Fibroblast of lung (primary cell): ENCODE data around the gene AKAP3.

ENCODE experiments used
- CTCF ChIP-seq, 2 donors: IDR thresholded peaks in 1 of 2; conservative IDR thresholded peaks in 1 of 2; 1 replicate in 1 of 2; 2 replicates in 1 of 2; pipeline ENCODE4 v1.5.1; 2011 to 2012; ENCODE audit warnings: low read length in 2 of 2, control low read depth in 1 of 2, inconsistent platforms in 1 of 2, low read depth in 1 of 2, mild to moderate bottlenecking in 1 of 2
- EZH2 ChIP-seq: IDR thresholded peaks from 2 replicates; pipeline ENCODE4 v1.5.1; 2012; ENCODE audit warnings: low read length, control low read depth, mild to moderate bottlenecking; ENCODE audit errors: missing control alignments

- no peak for TF ChIP-seq CTCF (conservative IDR thresholded peaks at IDR 0.05 in 1 of 2, IDR thresholded peaks at IDR 0.05 in 1 of 2; ENCODE audit: low read depth in 1 of 2, low read length in 2 of 2)
- no peak for TF ChIP-seq EZH2
These were observed 15.2 kb upstream of the AKAP3 start for GRCh38 chr12:4663971-4664505.
